Activated T-helper 1 cell treated with Interleukin-2 at 50 U/mL for 16 hours (primary cell): Measurements from ENCODE around the gene CEBPZ.
A peak's percentile ranks its signal among the peaks of the same experiment; 100 is the strongest.
"Not testable (repeated sequence)": the region's sequence is repeated elsewhere in the genome, so short reads cannot be mapped to it uniquely, and the experiment has no call there.

Source experiments
- DNase-seq: peaks from one replicate; pipeline ENCODE4 v3.0.0-alpha.2; 2020; ENCODE audit warnings: low read depth

Gene CEBPZ

GRCh38 chr2:37215250-37215649 lies 16.1 kb downstream of the CEBPZ start:
- no peak for DNase-seq

- DNase-seq, result no peak
Measured at GRCh38 chr2:37211939-37212338, 19.5 kb downstream of the CEBPZ start.

GRCh38 chr2:37211212-37211611 lies 20.2 kb downstream of the CEBPZ start:
- no peak for DNase-seq

DNA sequence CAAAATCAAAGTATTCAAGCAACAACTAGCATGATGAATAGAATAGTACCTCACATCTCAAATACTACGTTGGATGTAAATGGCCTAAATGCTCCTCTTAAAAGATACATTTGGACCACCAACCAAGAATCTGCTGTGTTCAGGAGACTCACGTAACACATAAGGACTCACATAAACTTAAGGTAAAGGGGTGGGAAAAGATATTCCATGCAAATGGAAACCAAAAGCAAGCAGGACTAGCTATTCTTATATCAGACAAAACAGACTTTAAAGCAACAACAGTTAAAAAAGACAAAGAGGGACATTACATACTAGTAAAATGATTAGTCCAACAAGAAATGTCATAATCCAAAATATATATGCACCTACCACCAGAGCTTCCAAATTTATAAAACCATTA lies 24.6 kb downstream of the CEBPZ start:
- not testable (repeated sequence) for DNase-seq

GRCh38 chr2:37205689-37206341 lies 25.6 kb downstream of the CEBPZ start:
- no peak for DNase-seq

- DNase-seq, result not testable (repeated sequence)
Measured at GRCh38 chr2:37205071-37205661, 26.2 kb downstream of the CEBPZ start.

DNA sequence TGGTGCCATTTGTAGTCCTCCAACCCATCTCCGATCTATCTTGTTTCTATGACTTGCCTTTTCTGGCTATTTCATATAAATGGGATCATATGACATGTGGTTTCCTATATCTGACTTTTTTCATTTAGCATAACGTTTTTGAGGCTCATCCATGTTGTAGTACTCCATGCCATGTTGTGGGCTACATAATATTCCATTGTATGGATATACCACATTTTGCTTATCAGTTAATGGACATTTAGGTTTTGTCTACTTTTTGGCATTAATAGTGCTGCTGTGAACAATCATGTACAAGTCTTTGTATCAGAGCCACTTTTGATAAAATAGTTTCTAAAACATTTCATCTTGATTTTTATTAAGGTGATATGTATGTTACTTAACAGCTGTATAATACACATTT lies 27.7 kb downstream of the CEBPZ start:
- no peak for DNase-seq

DNA sequence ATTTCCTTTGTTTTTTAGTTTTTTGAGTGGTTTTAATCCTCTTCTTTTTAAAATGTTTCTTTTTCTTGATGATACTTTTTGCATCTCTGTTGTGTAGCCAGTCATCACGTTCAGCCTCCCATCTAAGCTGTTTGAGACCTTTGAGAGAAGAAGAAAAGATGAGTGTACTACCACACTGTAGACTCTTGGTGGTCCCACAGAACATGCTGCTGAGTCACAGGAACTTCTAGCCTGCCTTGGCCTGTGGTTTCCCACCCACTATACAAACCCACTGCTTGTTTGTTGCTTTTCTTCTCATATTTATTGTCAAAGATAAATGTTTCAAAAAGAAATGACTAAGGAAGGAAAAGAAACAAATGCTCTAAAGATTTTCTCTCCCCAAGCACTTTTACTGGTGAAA lies 29.6 kb downstream of the CEBPZ start:
- DNase-seq, result no peak

DNA sequence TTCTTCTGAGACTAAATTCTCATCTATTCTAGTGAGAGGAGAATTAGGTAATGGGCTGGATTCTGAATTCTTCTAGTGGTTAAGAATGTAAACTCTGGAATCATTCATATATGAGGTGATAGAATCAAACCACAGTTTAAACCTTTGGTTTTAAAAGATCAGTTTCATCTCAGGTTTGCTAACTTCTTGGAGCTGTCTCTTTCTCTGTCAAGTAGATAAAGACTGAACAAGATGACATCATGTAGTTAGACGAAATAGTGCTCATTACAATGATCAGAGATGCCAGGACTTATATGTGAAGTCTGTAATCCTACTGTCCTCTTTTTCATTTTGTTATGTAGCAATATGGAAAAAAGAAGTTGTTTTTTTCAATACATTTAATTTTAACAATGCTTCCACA lies 30.2 kb downstream of the CEBPZ start:
- no peak for DNase-seq

DNA sequence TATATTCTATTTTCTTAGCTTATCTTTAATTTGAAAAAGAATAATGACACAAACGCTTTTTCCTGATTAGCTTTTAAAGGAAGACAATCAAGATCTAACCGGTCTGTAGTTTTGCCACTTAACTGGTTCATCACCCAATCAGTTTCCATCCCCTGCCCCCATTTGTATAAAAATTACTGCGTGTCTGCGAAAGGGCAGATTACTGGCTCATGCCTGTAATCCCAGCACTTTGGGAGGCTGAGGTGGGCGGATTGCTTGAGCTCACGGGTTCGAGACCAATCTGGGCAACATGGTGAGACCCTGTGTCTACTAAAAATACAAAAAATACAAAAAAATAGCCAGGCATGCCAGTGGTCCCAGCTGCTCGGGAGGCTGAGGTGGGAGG lies 32.7 kb downstream of the CEBPZ start:
- no peak for DNase-seq

DNA sequence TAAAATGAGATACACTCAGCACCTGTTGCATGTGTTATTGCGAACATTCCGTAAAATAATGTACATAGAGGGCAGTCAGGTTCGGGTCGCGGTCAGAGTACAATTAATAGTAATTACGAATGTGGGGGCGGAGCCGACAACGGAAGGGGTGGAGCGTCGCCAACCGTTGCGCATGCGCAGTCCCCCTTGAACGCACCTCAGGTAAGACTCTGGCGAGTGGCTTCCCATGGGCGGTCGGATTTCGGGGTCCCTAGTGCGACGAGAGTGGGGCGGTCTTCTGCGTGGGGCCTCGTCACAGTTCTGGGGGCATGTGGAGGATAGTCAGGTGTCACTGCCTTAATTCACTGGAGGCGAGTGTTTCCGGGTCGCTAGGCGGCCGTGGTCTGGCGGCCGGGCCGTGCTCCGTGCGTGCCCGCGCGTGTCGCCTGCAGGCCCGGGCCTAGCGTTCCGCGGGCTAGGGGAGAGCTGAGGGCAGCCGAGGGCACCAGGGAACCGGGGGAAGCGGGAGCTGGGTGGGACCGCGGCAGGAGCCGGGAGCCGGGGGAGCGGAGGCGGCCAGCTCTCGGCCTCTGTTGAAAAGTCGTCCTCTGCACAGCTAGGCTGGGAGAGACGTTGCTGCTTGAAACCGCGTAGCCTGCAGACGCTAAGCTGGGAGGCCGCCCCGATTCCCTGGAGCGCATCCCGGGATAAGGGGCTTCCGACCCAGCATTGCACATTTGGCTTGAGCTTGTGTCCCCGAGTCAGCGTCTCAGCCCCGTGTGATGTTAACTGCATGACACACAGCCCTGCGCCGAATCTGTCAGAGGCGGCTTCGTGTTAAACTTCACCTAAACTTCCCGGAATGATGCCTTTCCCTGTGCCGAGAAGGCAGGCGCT lies 34.8 kb downstream of the CEBPZ start, which contains the start of gene CEBPZOS:
Gene CEBPZOS (plus strand): TSS at position 177 of the 876 bp plus-strand sequence. CDS start 3,209 bp downstream, outside the sequence.
- peak; percentile 85 for DNase-seq

- not testable (repeated sequence) for DNase-seq
Measured at GRCh38 chr2:37195862-37196319, 35.5 kb downstream of the CEBPZ start.

- DNase-seq, result no peak
Measured at GRCh38 chr2:37192551-37192950, 38.8 kb downstream of the CEBPZ start.

DNA sequence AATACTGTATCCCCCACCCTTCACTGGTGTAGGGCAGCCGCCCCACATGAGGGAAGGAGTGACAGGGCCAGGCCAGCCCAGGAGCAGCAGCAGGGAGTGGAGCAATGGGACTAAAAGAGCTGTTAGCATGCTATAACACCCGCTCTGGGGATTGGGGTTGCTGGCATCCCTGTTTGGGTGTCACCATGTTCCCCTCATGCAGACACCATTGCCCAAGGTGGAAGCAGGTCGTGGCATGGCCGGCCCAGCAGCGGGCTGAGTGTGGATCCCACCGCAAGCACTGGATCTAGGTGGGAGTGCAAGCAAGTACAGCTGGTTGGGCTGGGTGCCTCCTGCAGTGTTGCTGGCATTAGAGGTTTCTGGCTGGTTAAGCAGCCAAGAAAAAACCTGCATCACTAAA lies 39.6 kb downstream of the CEBPZ start:
- no peak for DNase-seq

DNA sequence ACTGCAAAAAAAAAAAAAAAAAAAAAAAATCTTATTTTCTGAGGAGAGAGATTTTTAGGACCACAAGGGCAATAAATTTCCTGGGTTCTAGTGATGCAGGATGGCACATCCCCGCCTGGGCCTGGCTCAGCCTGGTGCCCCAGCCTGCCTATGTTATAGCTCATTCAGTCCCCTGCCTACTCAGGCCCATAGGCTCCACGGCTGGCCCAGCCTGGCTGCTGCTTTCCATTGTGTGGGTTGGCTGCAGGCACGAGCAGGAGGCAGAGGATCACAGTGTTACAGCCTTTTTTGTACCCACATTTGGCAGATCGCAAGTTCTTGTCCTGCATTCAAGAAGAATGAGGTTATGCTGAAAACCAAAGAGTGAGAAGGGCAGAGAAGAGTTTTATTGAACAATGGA lies 40.1 kb downstream of the CEBPZ start:
- no peak for DNase-seq

DNA sequence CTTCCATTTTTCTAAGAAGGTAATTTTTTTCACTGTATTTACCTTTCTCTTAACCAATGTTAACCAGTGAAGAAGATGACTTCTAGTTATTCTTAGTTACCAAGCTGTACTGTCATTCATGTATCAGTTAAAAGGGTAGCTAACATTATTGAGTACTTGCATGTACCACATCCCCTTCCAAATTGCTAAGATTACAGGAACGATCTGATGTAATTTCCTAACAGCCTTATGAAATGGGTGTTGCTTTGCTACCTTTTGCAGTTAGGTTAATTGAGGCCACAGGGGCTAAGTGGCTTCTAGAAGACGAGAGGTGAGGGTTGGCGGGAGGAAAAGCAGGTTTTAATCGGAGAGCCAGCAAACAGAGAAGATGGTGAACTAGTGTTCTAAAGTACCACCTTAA lies 41.1 kb downstream of the CEBPZ start:
- no peak for DNase-seq

- no peak for DNase-seq
Measured at GRCh38 chr2:37189452-37190153, 41.8 kb downstream of the CEBPZ start.

DNA sequence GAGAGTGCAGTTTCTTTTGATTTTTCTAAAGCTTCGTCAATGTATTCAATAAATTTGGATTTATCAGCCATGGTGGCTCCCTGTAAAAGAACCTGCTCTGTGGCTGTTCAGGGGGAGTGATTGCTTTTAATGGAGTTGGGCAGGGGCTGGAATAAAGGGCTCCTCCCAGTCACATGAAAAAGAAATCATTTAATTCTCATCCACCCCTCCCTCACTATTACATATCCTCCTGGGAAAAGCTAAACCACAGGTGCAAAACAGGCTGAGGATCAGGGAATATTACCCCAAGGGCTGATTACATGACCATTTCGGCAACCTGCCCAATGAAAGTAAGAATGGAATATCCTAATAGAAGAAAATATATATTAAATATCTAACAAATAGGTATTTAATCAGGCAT lies 42.8 kb downstream of the CEBPZ start, which contains the start of gene SULT6B1:
Gene SULT6B1 (minus strand): TSS at position 101 of the 400 bp plus-strand sequence. CDS start 30 bp downstream, at position 71.
- DNase-seq, result no peak

- DNase-seq, result no peak
Measured at GRCh38 chr2:37181726-37182684, 49.4 kb downstream of the CEBPZ start.

GRCh38 chr2:37180640-37181039 lies 50.8 kb downstream of the CEBPZ start:
- no peak for DNase-seq
